Measurements from ENCODE around the gene BCL7A. TPM values are rescaled to one million over a fixed set of nuclear protein-coding genes. Genes with fewer than 3 reads are reported as not detected.

Gene BCL7A
- total and polyA plus RNA-seq, 2 donors (not counting 1 experiment from before 2014, with no cell fraction given) = 71.0 to 75.9 TPM

GRCh38 chr12:122061253-122061652, 39.6 kb downstream of the BCL7A start:
- H3K27me3 Mint-ChIP-seq = no peaks in the 10 kb centered on the region
- Histone ChIP-seq H2AFZ (ENCODE audit: insufficient read depth, low read depth, low read length, poor library complexity, severe bottlenecking) (no peak overlapping the region), H3K9ac (ENCODE audit: low read length) (no peak overlapping the region), H3K4me3 (ENCODE audit: control extremely low read depth in 1 of 5, extremely low read depth in 1 of 5, insufficient read depth in 1 of 5, low read depth in 2 of 5, low read length in 4 of 5) (no peak overlapping the region), H3K79me2 (ENCODE audit: control insufficient read depth, insufficient read depth, low read length) (peaks cover 4% of the 10 kb centered on the region), H3K27me3 (replicated peaks in 1 of 4; ENCODE audit: control extremely low read depth in 1 of 4, control insufficient read depth in 3 of 4, insufficient read depth in 4 of 4, low read length in 3 of 4) (no peaks in the 10 kb centered on the region), H3K4me1 (ENCODE audit: control insufficient read depth in 2 of 2, insufficient read depth in 2 of 2, low read length in 2 of 2) (peaks cover 5 to 23% of the 10 kb centered on the region in 2 donors), H3K36me3 (replicated peaks in 1 of 2; ENCODE audit: control extremely low read depth in 1 of 2, control insufficient read depth in 1 of 2, extremely low read depth in 1 of 2, insufficient read depth in 2 of 2, low read length in 1 of 2) (peaks cover 0 to 43% of the 10 kb centered on the region in 2 experiments), H3K27ac (ENCODE audit: low read length in 2 of 2) (no peak overlapping the region), H3K9me3 (ENCODE audit: control extremely low read depth in 1 of 3, control insufficient read depth in 2 of 3, insufficient read depth in 1 of 3, low read length in 2 of 3) (no peaks in the 10 kb centered on the region), H3K4me2 (replicated peaks; ENCODE audit: low read depth, low read length, poor library complexity, severe bottlenecking) (no peak overlapping the region), H4K20me1 (ENCODE audit: control insufficient read depth, insufficient read depth, low read length, poor library complexity, severe bottlenecking) (peaks cover 18% of the 10 kb centered on the region)
- DNase-seq (no peak), ATAC-seq (ENCODE audit: low read depth) (no peak)
- WGBS (ENCODE audit: insufficient coverage) = 98% methylated on average over 19 of the region's 23 CpGs
- CTCF ChIA-PET = interaction anchor here (1.2 kb wide), 1 partner anchor 63 kb away, joined by 3 read pairs; no protein-coding TSS in a partner anchor
- POLR2A ChIA-PET = no interaction called here
- H3K4me3 Mint-ChIP-seq = no peak overlapping the region
- no peaks in the 10 kb centered on the region for H3K9me3 Mint-ChIP-seq (ENCODE audit: insufficient read depth)
- intact Hi-C loops (cut with micrococcal nuclease) = no loop called here
- H3K4me1 Mint-ChIP-seq = peaks cover 28% of the 10 kb centered on the region
- TF ChIP-seq EZH2 (IDR thresholded peaks at IDR 0.05; ENCODE audit: borderline replicate concordance, insufficient read depth, low read depth, low read length, poor library complexity, severe bottlenecking) (no peak), CTCF (IDR thresholded peaks at IDR 0.05) (no peak)
- H3K27ac Mint-ChIP-seq = no peak overlapping the region

- ChIA-PET CTCF (interaction anchor here (0.6 to 4.4 kb wide), 8 partner anchors 8 to 511 kb away, joined by 3 to 20 read pairs (median 5); partner anchors contain the start of genes CFAP251 and MLXIP), POLR2A (interaction anchor here (0.6 kb wide), 2 partner anchors 35 to 57 kb away, joined by 3 read pairs; no protein-coding TSS in a partner anchor)
- Histone ChIP-seq H3K27ac (ENCODE audit: low read length in 2 of 2) (peak overlapping the region in 1 of 2 donors; percentile 10), H3K36me3 (replicated peaks in 1 of 2; ENCODE audit: control extremely low read depth in 1 of 2, control insufficient read depth in 1 of 2, extremely low read depth in 1 of 2, insufficient read depth in 2 of 2, low read length in 1 of 2) (peaks cover 0 to 25% of the 10 kb centered on the region in 2 experiments), H3K4me1 (ENCODE audit: control insufficient read depth in 2 of 2, insufficient read depth in 2 of 2, low read length in 2 of 2) (peaks cover 19 to 37% of the 10 kb centered on the region in 2 donors), H3K4me2 (replicated peaks; ENCODE audit: low read depth, low read length, poor library complexity, severe bottlenecking) (no peak overlapping the region), H2AFZ (ENCODE audit: insufficient read depth, low read depth, low read length, poor library complexity, severe bottlenecking) (no peak overlapping the region), H3K9ac (ENCODE audit: low read length) (no peak overlapping the region), H3K27me3 (replicated peaks in 1 of 4; ENCODE audit: control extremely low read depth in 1 of 4, control insufficient read depth in 3 of 4, insufficient read depth in 4 of 4, low read length in 3 of 4) (no peaks in the 10 kb centered on the region), H4K20me1 (ENCODE audit: control insufficient read depth, insufficient read depth, low read length, poor library complexity, severe bottlenecking) (no peaks in the 10 kb centered on the region), H3K79me2 (ENCODE audit: control insufficient read depth, insufficient read depth, low read length) (no peaks in the 10 kb centered on the region), H3K4me3 (ENCODE audit: control extremely low read depth in 1 of 5, extremely low read depth in 1 of 5, insufficient read depth in 1 of 5, low read depth in 2 of 5, low read length in 4 of 5) (no peak overlapping the region), H3K9me3 (ENCODE audit: control extremely low read depth in 1 of 3, control insufficient read depth in 2 of 3, insufficient read depth in 1 of 3, low read length in 2 of 3) (no peaks in the 10 kb centered on the region)
- H3K27me3 Mint-ChIP-seq = no peaks in the 10 kb centered on the region
- peaks cover 42% of the 10 kb centered on the region for H3K4me1 Mint-ChIP-seq
- H3K9me3 Mint-ChIP-seq (ENCODE audit: insufficient read depth) = no peaks in the 10 kb centered on the region
- H3K4me3 Mint-ChIP-seq = no peak overlapping the region
- intact Hi-C loops (cut with micrococcal nuclease) = no loop called here
- H3K27ac Mint-ChIP-seq = peak overlapping the region; percentile 64
- TF ChIP-seq CTCF (IDR thresholded peaks at IDR 0.05) = no peak
- DNase-seq (no peak), ATAC-seq (ENCODE audit: low read depth) (no peak)
- 39% methylated on average over 17 of the region's 19 CpGs for WGBS (ENCODE audit: insufficient coverage)
Observed at GRCh38 chr12:122062832-122063693, 41.4 kb downstream of the BCL7A start.

All from B cell (primary cell).